Prostate gland (tissue), 2 donors: ENCODE measurements around the gene LRP2BP.

ENCODE experiments used
- POLR2A ChIP-seq: fragments of 450-650 bp; IDR thresholded peaks from one replicate; pipeline ENCODE4 v1.6.1; 2016; ENCODE audit warnings: antibody characterized with exemption, mild to moderate bottlenecking
- POLR2AphosphoS5 ChIP-seq: sonication (generic); formaldehyde crosslinking; IDR thresholded peaks from one replicate; pipeline ENCODE4 v1.6.1; 2017; ENCODE audit warnings: antibody characterized with exemption
- TF ChIP-seq, protein P1 (sequence below), 4 experiments: fragments of 200-600 bp in 2 of 4; fragments of 450-650 bp in 2 of 4; sonication (generic) in 2 of 4; IDR thresholded peaks; 1 replicate in 3 of 4; 2 replicates in 1 of 4; pipeline ENCODE4 v1.5.1; 2016 to 2019; ENCODE audit warnings: antibody characterized with exemption in 4 of 4, mild to moderate bottlenecking in 2 of 4, moderate library complexity in 2 of 4

DNA sequence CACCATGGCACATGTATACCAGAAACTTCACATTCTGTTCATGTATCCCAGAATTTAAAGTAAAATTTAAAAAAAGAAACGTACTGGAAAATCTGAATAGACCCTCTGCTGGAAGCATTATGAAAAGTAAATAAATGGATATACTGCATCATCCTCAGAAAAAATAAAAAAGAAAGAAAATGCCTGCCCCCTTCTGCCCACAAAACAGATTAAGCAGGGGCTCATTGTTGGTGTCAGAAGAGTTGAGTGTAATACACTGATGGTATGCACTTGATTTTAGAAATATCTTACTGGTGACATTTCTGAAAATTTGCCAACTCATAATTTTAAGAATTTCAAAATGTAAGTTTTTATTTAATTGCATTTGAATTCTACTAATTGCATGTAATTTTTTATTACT, 77.8 kb downstream of the LRP2BP start:
- TF ChIP-seq, protein P1, sequence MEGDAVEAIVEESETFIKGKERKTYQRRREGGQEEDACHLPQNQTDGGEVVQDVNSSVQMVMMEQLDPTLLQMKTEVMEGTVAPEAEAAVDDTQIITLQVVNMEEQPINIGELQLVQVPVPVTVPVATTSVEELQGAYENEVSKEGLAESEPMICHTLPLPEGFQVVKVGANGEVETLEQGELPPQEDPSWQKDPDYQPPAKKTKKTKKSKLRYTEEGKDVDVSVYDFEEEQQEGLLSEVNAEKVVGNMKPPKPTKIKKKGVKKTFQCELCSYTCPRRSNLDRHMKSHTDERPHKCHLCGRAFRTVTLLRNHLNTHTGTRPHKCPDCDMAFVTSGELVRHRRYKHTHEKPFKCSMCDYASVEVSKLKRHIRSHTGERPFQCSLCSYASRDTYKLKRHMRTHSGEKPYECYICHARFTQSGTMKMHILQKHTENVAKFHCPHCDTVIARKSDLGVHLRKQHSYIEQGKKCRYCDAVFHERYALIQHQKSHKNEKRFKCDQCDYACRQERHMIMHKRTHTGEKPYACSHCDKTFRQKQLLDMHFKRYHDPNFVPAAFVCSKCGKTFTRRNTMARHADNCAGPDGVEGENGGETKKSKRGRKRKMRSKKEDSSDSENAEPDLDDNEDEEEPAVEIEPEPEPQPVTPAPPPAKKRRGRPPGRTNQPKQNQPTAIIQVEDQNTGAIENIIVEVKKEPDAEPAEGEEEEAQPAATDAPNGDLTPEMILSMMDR (IDR thresholded peaks at IDR 0.05): no peak
- TF ChIP-seq POLR2AphosphoS5 (no peak), POLR2A (no peak)
